NCI-H1105 treated with DMSO at 0.1 percent for 48 hours (cell line): ENCODE results near the gene PCDHGB1.
"Not testable (repeated sequence)": the region's sequence is repeated elsewhere in the genome, so short reads cannot be mapped to it uniquely, and the experiment has no call there.

Experiments
- DNase-seq: peaks from one replicate; lab custom pipeline; 2025; lab: John Stamatoyannopoulos, UW

The PCDHGB1 gene

GRCh38 chr5:141349917-141350619 is at the start of gene PCDHGB1:
TSS of gene PCDHGB1 (plus strand) at chr5:141350099. CDS start at chr5:141350261, 162 bp downstream.
- DNase-seq: no peak

GRCh38 chr5:141303756-141304155 is 46.1 kb upstream of the PCDHGB1 start, which contains the start of gene SLC25A2:
TSS of gene SLC25A2 (minus strand) at chr5:141304049. CDS start at chr5:141303865, 184 bp downstream.
- no peak for DNase-seq

- DNase-seq: no peak
Observed at GRCh38 chr5:141306630-141307029, 43.3 kb upstream of the PCDHGB1 start.

- DNase-seq: no peak
Observed at GRCh38 chr5:141313711-141314110, 36.2 kb upstream of the PCDHGB1 start.

- not testable (repeated sequence) for DNase-seq
Observed at GRCh38 chr5:141316963-141317362, 32.9 kb upstream of the PCDHGB1 start.

- DNase-seq: no peak
Observed at GRCh38 chr5:141319202-141319601, 30.7 kb upstream of the PCDHGB1 start.

- DNase-seq: no peak
Observed at GRCh38 chr5:141319699-141320098, 30.2 kb upstream of the PCDHGB1 start.

GRCh38 chr5:141320225-141321169 is 29.4 kb upstream of the PCDHGB1 start, which contains the start of gene TAF7:
TSS of gene TAF7 (minus strand) at chr5:141320784. CDS start at chr5:141320044, 740 bp downstream.
- peak; percentile 68 for DNase-seq

GRCh38 chr5:141322261-141322660 is 27.6 kb upstream of the PCDHGB1 start:
- DNase-seq: no peak

- no peak for DNase-seq
Observed at GRCh38 chr5:141326088-141326854, 23.6 kb upstream of the PCDHGB1 start.

GRCh38 chr5:141328231-141328630 is 21.7 kb upstream of the PCDHGB1 start:
- DNase-seq: no peak

- DNase-seq: peak; percentile 63
Observed at GRCh38 chr5:141330299-141331080, 19.4 kb upstream of the PCDHGB1 start, which contains the start of gene PCDHGA1. TSS of gene PCDHGA1 (plus strand) at chr5:141330514.

- DNase-seq: not testable (repeated sequence)
Observed at GRCh38 chr5:141332571-141332970, 17.3 kb upstream of the PCDHGB1 start.

GRCh38 chr5:141338538-141339306 is 11.2 kb upstream of the PCDHGB1 start, which contains the start of gene PCDHGA2:
TSS of gene PCDHGA2 (plus strand) at chr5:141338760.
- DNase-seq: no peak

GRCh38 chr5:141340781-141341354 is 9.0 kb upstream of the PCDHGB1 start:
- not testable (repeated sequence) for DNase-seq

GRCh38 chr5:141342773-141343172 is 7.1 kb upstream of the PCDHGB1 start:
- no peak for DNase-seq

- DNase-seq: no peak
Observed at GRCh38 chr5:141343242-141343952, 6.5 kb upstream of the PCDHGB1 start, which contains the start of gene PCDHGA3. TSS of gene PCDHGA3 (plus strand) at chr5:141343829. CDS start at chr5:141344034, 205 bp downstream.

- DNase-seq: no peak
Observed at GRCh38 chr5:141343953-141344463, 5.9 kb upstream of the PCDHGB1 start.

GRCh38 chr5:141345327-141345726 is 4.6 kb upstream of the PCDHGB1 start:
- no peak for DNase-seq
